ENCODE results near the gene LIMK2.
A peak's percentile ranks its signal among the peaks of the same experiment; 100 is the strongest.

LIMK2 gene

DNA sequence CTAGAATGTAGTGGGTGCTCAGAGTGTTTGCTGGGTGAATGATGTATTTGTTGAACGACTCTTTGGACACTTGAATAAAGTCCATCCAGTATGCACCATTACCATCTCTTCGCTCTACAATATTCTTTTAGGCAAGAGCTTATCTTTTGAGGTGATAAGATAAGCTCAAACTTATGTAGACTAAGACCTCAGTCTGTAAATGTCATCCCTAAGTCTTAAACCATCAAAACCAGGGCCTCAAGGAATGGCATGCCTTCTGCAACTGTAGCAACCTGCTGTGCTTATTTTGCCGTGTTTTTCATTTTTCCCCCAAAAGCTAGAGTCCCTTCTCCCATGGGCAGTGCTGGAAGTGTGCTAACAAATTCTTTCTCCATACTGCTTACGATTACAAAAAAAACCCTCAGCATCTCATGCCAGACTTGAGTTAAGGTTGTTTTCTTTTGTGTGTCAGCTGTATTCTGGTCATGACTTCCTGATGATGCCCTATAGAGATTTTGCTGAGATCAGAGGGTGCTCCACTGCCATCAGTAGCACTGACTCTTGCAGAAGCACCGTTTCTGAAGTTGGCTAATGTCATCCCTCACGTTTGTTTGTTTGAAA is 27.8 kb downstream of the LIMK2 start:
- no peak overlapping the region for H3K4me3 Mint-ChIP-seq

DNA sequence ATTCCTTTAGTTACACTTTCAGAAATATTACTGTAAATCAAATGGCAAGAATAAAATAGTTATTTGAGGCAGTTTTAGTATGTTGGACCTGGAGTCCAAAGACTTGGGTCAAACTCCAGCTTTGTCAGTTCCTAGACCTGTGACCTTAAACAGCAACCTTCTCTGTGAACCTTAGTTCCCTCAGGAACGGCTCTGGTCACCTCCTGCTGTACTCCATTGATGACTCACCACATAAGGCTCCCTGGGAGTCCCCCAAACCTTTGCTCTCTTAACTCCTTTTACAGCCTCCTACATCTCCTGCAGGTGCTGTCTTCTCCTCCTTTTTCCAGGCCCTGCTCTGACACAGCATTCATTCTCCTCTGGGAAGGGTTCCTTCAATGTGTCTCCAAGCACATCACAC is 29.1 kb downstream of the LIMK2 start:
- H3K9me3 Mint-ChIP-seq = no peaks in the 10 kb centered on the region
- H3K4me1 Mint-ChIP-seq = peaks cover 26% of the 10 kb centered on the region
- no peak overlapping the region for H3K27ac Mint-ChIP-seq
- H3K4me3 Mint-ChIP-seq = no peak overlapping the region
- no peaks in the 10 kb centered on the region for H3K27me3 Mint-ChIP-seq (ENCODE audit: low read depth, poor library complexity)
- peaks cover 11% of the 10 kb centered on the region for H3K36me3 Mint-ChIP-seq (ENCODE audit: low read depth)
- TF ChIP-seq, protein P1, sequence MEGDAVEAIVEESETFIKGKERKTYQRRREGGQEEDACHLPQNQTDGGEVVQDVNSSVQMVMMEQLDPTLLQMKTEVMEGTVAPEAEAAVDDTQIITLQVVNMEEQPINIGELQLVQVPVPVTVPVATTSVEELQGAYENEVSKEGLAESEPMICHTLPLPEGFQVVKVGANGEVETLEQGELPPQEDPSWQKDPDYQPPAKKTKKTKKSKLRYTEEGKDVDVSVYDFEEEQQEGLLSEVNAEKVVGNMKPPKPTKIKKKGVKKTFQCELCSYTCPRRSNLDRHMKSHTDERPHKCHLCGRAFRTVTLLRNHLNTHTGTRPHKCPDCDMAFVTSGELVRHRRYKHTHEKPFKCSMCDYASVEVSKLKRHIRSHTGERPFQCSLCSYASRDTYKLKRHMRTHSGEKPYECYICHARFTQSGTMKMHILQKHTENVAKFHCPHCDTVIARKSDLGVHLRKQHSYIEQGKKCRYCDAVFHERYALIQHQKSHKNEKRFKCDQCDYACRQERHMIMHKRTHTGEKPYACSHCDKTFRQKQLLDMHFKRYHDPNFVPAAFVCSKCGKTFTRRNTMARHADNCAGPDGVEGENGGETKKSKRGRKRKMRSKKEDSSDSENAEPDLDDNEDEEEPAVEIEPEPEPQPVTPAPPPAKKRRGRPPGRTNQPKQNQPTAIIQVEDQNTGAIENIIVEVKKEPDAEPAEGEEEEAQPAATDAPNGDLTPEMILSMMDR (IDR thresholded peaks at IDR 0.05) = no peak
- no peak for DNase-seq

More for the DNA sequence above, 27.8 kb downstream of the LIMK2 start:
- H3K4me1 Mint-ChIP-seq = peaks cover 21% of the 10 kb centered on the region
- H3K27me3 Mint-ChIP-seq (ENCODE audit: low read depth, poor library complexity) = no peaks in the 10 kb centered on the region
- TF ChIP-seq, protein P1 (IDR thresholded peaks at IDR 0.05) = no peak
- no peak overlapping the region for H3K27ac Mint-ChIP-seq
- no peak for DNase-seq
- peaks cover 13% of the 10 kb centered on the region for H3K36me3 Mint-ChIP-seq (ENCODE audit: low read depth)
- H3K9me3 Mint-ChIP-seq = no peaks in the 10 kb centered on the region

DNA sequence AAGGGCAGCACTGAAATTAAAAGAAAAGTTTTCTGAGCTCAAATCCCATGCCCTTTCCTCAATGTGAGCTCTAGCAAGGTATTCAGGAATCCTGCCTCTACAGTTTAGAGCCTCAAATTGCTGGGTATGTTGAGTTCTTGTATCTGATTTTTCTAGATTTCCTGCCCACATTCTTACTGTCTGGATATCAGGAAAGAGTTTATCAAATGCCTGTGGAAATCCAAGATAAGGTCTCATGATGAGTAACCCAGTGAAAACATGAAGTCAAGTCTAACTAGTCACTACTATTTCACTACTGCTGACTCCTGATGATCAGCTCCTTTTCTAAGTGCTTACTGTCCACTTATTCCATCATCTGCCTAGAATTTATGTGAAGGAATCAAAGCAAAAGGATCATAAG is 29.8 kb downstream of the LIMK2 start:
- DNase-seq = no peak
- Mint-ChIP-seq H3K27ac (no peak overlapping the region), H3K27me3 (ENCODE audit: low read depth, poor library complexity) (no peaks in the 10 kb centered on the region), H3K4me1 (peaks cover 28% of the 10 kb centered on the region), H3K9me3 (no peaks in the 10 kb centered on the region), H3K4me3 (no peak overlapping the region), H3K36me3 (ENCODE audit: low read depth) (peaks cover 11% of the 10 kb centered on the region)
- TF ChIP-seq, protein P1 (IDR thresholded peaks at IDR 0.05) = no peak

DNA sequence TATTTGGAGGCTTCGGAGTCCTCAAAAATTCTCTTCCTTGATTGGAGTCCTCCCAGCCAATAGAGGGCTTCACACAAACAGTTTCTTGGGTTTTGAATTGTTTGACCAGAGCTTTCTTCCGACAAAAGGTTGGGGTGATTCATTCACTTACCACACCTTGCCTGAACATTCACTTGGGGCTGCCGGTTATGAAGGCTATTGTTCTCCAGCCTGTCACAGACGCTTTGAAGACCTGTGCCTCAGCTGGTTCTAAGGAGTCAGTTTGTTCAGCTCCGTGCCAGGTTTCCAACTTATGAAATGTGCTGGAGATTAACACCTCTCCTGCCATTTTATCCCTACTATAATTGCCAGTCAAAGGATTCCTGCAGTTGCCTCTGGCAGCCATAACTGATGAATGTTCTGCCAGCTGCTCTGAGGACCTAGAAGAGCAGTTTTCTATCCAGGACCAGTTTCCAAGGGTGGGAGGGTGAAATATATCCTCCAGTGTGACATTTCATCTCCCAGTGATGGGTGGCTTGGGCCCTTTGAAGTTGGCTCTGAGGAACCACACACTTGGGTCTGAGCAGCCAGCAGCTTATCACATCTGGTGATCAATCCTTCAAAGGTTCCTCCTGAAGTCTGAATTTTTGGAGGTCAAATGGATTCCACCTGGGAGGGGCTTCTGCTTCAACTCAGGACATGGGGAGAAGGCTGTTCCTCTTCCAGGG is 31.4 kb downstream of the LIMK2 start:
- peaks cover 41% of the 10 kb centered on the region for H3K4me1 Mint-ChIP-seq
- H3K27ac Mint-ChIP-seq = peak overlapping the region; percentile 98
- TF ChIP-seq, protein P1 (IDR thresholded peaks at IDR 0.05) = no peak
- H3K27me3 Mint-ChIP-seq (ENCODE audit: low read depth, poor library complexity) = no peaks in the 10 kb centered on the region
- H3K36me3 Mint-ChIP-seq (ENCODE audit: low read depth) = peaks cover 11% of the 10 kb centered on the region
- no peak for DNase-seq
- H3K9me3 Mint-ChIP-seq = no peaks in the 10 kb centered on the region
- H3K4me3 Mint-ChIP-seq = peak overlapping the region; percentile 44

DNA sequence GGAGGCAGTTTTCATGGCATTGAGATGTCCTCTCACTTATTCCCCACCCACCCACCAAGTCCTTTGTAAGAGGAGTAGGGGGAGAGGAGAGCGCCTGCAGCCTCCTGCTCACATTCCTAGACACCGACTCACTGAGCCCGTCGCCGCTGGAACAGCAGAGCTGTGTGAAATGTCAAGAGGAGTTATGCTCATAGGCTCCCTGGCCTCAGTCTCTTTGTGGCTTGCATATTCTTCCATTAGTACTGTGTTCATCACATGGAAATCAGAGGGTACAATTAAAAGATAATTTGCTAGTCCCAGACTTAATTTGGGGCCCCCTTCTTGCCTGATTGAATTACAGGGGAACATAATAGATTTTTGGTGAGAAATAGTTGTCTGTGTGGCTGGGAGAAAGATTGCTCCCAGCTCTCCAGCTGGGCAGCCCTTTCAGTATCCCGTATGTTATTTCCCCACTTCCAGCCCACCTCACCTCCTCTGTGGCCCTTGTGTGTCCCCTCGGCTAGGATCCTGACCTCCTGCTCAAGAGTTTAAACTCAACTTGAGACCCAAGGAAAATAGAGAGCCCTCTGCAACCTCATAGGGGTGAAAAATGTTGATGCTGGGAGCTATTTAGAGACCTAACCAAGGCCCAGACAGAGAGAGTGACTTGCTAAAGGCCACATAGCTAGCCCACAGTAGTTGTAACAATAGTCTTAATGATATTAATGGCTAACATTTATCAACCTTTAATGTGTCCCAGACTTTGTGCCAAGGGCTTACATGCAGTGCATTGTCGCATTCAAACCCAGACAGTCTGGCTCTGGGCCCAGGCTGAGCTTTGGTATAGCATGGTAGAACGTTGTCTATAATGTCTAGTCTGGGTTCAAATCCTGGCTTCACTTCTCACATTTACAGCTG is 32.2 kb downstream of the LIMK2 start:
- peaks cover 49% of the 10 kb centered on the region for H3K4me1 Mint-ChIP-seq
- DNase-seq = peak; percentile 65
- H3K4me3 Mint-ChIP-seq = peak overlapping the region; percentile 44
- peak overlapping the region; percentile 98 for H3K27ac Mint-ChIP-seq
- H3K27me3 Mint-ChIP-seq (ENCODE audit: low read depth, poor library complexity) = no peaks in the 10 kb centered on the region
- peaks cover 11% of the 10 kb centered on the region for H3K36me3 Mint-ChIP-seq (ENCODE audit: low read depth)
- no peaks in the 10 kb centered on the region for H3K9me3 Mint-ChIP-seq
- TF ChIP-seq, protein P1 (IDR thresholded peaks at IDR 0.05) = no peak
